ENCODE data around the gene DAPK2.

DAPK2 gene

DNA sequence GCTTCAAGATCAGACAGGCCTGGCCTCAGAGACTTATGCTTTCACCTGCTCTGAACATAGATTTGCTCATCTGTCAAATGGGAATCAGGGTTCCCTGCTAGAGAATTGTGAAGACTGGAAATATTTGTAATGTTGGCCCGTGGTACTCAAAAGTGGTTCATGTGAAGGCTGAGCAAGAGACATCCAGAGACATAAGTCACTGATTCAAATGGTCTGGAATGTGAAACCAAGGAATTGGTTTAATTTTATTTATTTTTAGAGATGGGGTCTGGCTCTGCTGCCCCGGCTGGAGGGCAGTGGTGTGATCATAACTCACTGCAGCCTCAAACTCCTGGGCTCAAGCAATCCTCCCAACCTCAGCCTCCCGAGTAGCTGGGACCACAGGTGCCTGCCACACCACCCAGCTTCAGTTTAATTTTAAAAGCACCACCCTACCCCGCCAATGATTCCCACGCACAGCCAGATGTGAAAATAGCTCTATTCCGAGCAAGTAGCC is 60.1 kb downstream of the DAPK2 start:
- TF ChIP-seq, protein P1, sequence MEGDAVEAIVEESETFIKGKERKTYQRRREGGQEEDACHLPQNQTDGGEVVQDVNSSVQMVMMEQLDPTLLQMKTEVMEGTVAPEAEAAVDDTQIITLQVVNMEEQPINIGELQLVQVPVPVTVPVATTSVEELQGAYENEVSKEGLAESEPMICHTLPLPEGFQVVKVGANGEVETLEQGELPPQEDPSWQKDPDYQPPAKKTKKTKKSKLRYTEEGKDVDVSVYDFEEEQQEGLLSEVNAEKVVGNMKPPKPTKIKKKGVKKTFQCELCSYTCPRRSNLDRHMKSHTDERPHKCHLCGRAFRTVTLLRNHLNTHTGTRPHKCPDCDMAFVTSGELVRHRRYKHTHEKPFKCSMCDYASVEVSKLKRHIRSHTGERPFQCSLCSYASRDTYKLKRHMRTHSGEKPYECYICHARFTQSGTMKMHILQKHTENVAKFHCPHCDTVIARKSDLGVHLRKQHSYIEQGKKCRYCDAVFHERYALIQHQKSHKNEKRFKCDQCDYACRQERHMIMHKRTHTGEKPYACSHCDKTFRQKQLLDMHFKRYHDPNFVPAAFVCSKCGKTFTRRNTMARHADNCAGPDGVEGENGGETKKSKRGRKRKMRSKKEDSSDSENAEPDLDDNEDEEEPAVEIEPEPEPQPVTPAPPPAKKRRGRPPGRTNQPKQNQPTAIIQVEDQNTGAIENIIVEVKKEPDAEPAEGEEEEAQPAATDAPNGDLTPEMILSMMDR (IDR thresholded peaks at IDR 0.05; ENCODE audit: control insufficient read depth, insufficient read depth, low read depth, low read length, missing control alignments), result no peak
- no peak for DNase-seq (ENCODE audit: low read depth)
- H3K4me3 ChIP-seq (ENCODE audit: control insufficient read depth, low read depth, low read length), result no peak overlapping the region

DNA sequence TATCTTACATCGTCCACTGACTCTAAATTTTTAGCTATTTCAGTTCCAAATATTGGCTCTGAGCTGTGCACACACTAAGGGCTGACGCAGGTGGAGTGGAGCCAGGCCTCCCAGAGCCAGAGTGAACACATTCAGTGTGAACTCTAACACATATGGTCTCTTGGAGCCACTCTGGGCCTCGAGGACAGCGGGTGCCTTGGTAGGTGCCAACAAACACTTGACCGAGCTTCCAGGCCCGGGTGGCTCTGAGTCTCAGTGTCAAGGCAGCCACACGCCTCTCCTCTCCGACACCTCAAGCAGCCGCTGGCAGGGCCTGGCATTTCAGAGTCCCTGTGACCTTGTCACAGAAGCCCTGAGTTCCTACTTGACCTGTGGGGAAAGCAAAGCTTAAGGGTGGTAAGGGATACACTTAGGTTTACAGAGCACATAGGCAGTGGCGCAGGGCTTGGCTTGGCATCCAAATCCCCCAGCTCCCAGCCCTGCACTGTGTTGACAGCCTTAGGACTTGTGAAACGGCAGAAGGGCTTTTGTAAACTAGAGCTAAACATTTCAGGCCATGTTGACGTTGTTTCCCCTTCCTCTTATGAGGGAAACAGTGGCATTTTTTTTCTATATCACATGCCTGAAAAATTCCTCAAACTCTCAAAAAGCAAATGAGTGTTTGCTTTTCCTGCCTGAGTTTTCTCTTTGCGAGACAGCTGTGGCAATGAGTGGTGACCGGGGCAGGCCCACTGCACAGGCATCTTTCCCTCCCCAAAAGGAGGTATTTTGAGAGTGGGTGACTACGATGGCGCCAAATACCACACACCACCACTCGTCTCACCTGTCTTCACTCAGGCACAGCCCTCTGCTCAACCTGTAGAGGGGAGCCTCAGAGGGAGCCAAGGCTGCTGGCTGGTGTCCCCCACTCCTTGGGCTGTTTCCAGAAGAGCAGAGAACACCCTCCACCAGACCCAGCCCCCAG is 60.8 kb downstream of the DAPK2 start:
- no peak overlapping the region for H3K4me3 ChIP-seq (ENCODE audit: control insufficient read depth, low read depth, low read length)
- no peak for DNase-seq (ENCODE audit: low read depth)
- TF ChIP-seq, protein P1 (IDR thresholded peaks at IDR 0.05; ENCODE audit: control insufficient read depth, insufficient read depth, low read depth, low read length, missing control alignments), result no peak

DNA sequence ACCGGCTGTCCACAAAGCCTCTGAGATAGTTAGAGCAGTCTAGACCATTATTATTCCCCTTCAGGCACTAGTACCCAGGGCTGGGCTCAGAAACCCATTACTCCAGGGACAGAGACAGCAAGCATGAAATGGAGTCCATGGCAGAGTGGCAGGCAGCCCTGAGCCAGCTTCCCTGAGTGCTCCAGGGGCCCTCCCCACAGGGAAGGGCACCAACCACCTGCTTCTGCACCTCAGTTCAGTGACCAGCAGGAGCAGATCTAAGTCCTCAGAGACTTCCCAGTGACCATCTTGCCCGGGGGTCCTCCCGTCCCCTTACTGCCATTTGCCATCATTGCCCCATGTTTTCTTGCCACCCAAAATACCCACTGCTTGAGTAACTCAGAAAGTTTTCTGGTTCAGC is 62.0 kb downstream of the DAPK2 start:
- TF ChIP-seq, protein P1 (IDR thresholded peaks at IDR 0.05; ENCODE audit: control insufficient read depth, insufficient read depth, low read depth, low read length, missing control alignments), result no peak
- DNase-seq (ENCODE audit: low read depth), result no peak
- H3K4me3 ChIP-seq (ENCODE audit: control insufficient read depth, low read depth, low read length), result no peak overlapping the region

DNA sequence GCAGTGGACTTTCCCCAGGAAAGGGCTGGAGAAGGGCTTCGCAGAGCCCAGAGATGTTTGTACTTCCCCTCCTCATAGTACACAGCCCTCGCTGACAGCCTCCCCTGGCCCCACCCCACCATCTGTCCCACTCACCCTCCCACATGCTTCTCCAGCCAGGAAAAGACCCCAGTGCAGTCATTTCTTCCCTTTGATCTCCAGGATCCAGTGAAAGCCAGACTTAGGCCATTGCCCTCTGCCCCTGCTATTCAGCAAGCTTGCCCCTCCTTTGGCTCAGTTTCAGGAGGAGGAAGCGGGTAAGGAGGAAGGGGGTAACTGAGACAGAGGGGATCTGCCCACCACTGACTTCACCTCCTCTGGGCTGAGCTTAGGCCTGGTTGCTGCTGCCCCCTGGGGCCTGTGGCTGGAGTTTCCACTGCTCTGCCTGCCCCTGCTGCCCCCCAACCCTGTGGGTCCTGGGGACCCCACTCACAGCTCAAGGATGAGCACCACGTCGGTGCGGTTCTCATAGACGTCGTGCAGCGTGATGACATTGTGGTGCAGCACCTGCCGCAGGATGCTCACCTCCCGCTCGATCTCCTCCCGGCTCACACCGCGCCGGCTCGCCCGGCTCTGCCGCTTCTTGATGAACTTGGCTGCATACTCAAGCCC is 63.1 kb downstream of the DAPK2 start:
- H3K4me3 ChIP-seq (ENCODE audit: control insufficient read depth, low read depth, low read length), result no peak overlapping the region
- TF ChIP-seq, protein P1 (IDR thresholded peaks at IDR 0.05; ENCODE audit: control insufficient read depth, insufficient read depth, low read depth, low read length, missing control alignments), result peak; percentile 26

DNA sequence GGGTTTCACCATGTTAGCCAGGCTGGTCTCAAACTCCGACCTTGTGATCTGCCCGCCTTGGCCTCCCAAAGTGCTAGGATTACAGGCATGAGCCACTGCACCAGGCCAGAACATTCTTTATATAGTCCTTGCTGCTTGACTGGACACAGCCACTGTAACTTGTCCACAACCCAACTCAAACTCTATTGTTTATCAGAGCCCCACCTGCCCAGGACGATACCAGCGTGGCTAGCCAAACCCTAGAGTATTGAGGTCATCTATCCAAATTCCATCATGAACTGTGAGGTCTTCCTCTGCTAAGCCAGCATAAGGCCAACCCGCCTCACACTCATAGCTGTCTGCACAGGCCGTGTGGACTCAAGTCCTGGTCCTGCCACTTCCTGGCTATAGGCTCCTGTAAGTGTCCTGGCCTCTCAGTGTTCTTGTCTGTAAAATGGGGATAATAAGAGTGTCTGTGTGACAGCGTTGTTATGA is 63.9 kb downstream of the DAPK2 start:
- no peak overlapping the region for H3K4me3 ChIP-seq (ENCODE audit: control insufficient read depth, low read depth, low read length)
- TF ChIP-seq, protein P1 (IDR thresholded peaks at IDR 0.05; ENCODE audit: control insufficient read depth, insufficient read depth, low read depth, low read length, missing control alignments), result no peak
- no peak for DNase-seq (ENCODE audit: low read depth)

More for the DNA sequence above, 63.1 kb downstream of the DAPK2 start:
- no peak for DNase-seq (ENCODE audit: low read depth)

DNA sequence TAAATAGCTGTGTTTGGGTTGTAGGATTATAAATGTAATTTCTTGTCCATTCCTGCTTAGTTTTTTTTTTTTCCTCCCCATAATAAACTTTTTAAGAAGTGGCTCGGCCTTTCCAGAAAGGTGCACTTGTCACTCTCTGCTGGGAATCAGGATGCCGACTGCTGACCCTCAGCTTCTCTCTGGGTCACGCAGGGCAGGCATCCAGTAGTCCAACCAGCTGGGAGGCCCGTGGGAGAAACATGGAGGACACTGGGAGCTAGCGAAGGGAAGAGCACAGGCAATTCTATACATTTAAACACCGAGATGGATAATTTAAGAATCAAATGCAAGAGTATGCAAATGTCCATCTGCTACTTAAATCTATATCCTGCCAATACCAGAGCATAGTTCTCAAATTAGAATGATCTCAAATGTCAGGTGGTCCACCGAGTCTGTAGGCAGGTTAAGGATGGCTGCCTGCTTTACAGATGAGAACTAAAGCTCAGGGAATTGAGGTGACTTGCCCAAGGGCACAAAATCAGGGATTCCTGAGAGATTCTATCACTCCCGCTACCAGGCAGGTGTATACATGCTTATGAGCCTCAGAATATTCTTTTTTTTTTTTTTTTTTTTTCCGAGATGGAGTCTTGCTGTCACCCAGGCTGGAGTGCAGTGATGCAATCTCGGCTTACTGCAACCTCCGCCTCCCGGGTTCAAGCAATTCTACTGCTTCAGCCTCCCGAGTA is 64.5 kb downstream of the DAPK2 start:
- TF ChIP-seq, protein P1 (IDR thresholded peaks at IDR 0.05; ENCODE audit: control insufficient read depth, insufficient read depth, low read depth, low read length, missing control alignments), result no peak
- H3K4me3 ChIP-seq (ENCODE audit: control insufficient read depth, low read depth, low read length), result no peak overlapping the region
- DNase-seq (ENCODE audit: low read depth), result no peak

Measured in AG09309 (cell line).